Kidney epithelial cell (primary cell): ENCODE measurements around the gene DPYD. TPM values are rescaled to one million over a fixed set of nuclear protein-coding genes. Genes with fewer than 3 reads are reported as not detected.
"Not testable (repeated sequence)": the region's sequence is repeated elsewhere in the genome, so short reads cannot be mapped to it uniquely, and the experiment has no call there.

Experiments
- DNase-seq: peaks from one replicate; pipeline ENCODE4 v3.0.0-alpha.2; 2010; ENCODE audit warnings: low read depth
- H3K27me3 ChIP-seq: 2 replicates; pipeline ENCODE4 v1.6.0; 2011; ENCODE audit warnings: low read length; ENCODE audit not compliant: control insufficient read depth, insufficient read depth
- H3K36me3 ChIP-seq: 2 replicates; pipeline ENCODE4 v1.5.1; 2011; ENCODE audit warnings: low read length; ENCODE audit not compliant: control insufficient read depth, insufficient read depth
- H3K4me3 ChIP-seq: 2 replicates; pipeline ENCODE4 v1.5.1; 2011; ENCODE audit warnings: low read depth, mild to moderate bottlenecking, control low read depth, low read length
- CTCF ChIP-seq: IDR thresholded peaks from 2 replicates; pipeline ENCODE4 v1.5.1; 2011; ENCODE audit warnings: mild to moderate bottlenecking, moderate library complexity, low read length, control low read depth, inconsistent platforms; ENCODE audit not compliant: insufficient read depth, poor library complexity, severe bottlenecking
- total RNA-seq: library from RNA; depleted of rRNA; stranded (reverse); fragments of >200 nt; gene quantifications from 2 replicates; pipeline ENCODE4 v1.2.3, GENCODE V29; 2015

DPYD gene
- total RNA-seq, 1 donor from 2014 or later, result 1.6 TPM

- H3K36me3 ChIP-seq, result no peaks in the 10 kb centered on the region
- TF ChIP-seq CTCF, result no peak
- no peak overlapping the region for H3K4me3 ChIP-seq
- H3K27me3 ChIP-seq, result no peaks in the 10 kb centered on the region
- no peak for DNase-seq
These were observed 556.7 kb downstream of the DPYD start for GRCh38 chr1:97364086-97364485.

GRCh38 chr1:97356309-97356708 lies 564.5 kb downstream of the DPYD start:
- Histone ChIP-seq H3K4me3 (no peak overlapping the region), H3K36me3 (no peaks in the 10 kb centered on the region), H3K27me3 (no peaks in the 10 kb centered on the region)
- no peak for TF ChIP-seq CTCF
- DNase-seq, result no peak

GRCh38 chr1:97352936-97353382 lies 567.9 kb downstream of the DPYD start:
- no peak overlapping the region for H3K4me3 ChIP-seq
- TF ChIP-seq CTCF, result no peak

GRCh38 chr1:97351846-97352245 lies 569.0 kb downstream of the DPYD start:
- Histone ChIP-seq H3K36me3 (no peaks in the 10 kb centered on the region), H3K4me3 (no peak overlapping the region), H3K27me3 (no peaks in the 10 kb centered on the region)
- TF ChIP-seq CTCF, result no peak
- DNase-seq, result no peak

More at GRCh38 chr1:97352936-97353382, 567.9 kb downstream of the DPYD start:
- no peaks in the 10 kb centered on the region for H3K27me3 ChIP-seq
- H3K36me3 ChIP-seq, result no peaks in the 10 kb centered on the region
- no peak for DNase-seq

GRCh38 chr1:97350662-97351061 lies 570.2 kb downstream of the DPYD start:
- Histone ChIP-seq H3K36me3 (no peaks in the 10 kb centered on the region), H3K27me3 (no peaks in the 10 kb centered on the region), H3K4me3 (no peak overlapping the region)
- no peak for TF ChIP-seq CTCF
- no peak for DNase-seq

GRCh38 chr1:97350241-97350640 lies 570.6 kb downstream of the DPYD start:
- DNase-seq, result no peak
- Histone ChIP-seq H3K36me3 (no peaks in the 10 kb centered on the region), H3K4me3 (no peak overlapping the region), H3K27me3 (no peaks in the 10 kb centered on the region)
- TF ChIP-seq CTCF, result no peak

- H3K4me3 ChIP-seq, H3K27me3 ChIP-seq, H3K36me3 ChIP-seq, DNase-seq: not testable (repeated sequence)
These were observed 571.0 kb downstream of the DPYD start for GRCh38 chr1:97349794-97350193.
